M059J (cell line): Measurements from ENCODE around the gene FAM151B. TPM values are rescaled to one million over a fixed set of nuclear protein-coding genes. Genes with fewer than 3 reads are reported as not detected.
"Not testable (repeated sequence)": the region's sequence is repeated elsewhere in the genome, so short reads cannot be mapped to it uniquely, and the experiment has no call there.

Experiments
- DNase-seq: peaks from one replicate; pipeline ENCODE4 v3.0.0-alpha.2; 2012; ENCODE audit warnings: low read depth
- total RNA-seq: library from RNA; depleted of rRNA; stranded (reverse); fragments of >200 nt; shearing (Covaris generic); gene quantifications from 2 replicates; pipeline ENCODE4 v1.2.3, GENCODE V29; 2014

The FAM151B gene
- total RNA-seq, 1 experiment from 2014 or later: 1.6 TPM

GRCh38 chr5:80503641-80504040 is 15.7 kb downstream of the FAM151B start:
- DNase-seq: no peak

- no peak for DNase-seq
These were observed 16.9 kb downstream of the FAM151B start for GRCh38 chr5:80504833-80505232.

DNA sequence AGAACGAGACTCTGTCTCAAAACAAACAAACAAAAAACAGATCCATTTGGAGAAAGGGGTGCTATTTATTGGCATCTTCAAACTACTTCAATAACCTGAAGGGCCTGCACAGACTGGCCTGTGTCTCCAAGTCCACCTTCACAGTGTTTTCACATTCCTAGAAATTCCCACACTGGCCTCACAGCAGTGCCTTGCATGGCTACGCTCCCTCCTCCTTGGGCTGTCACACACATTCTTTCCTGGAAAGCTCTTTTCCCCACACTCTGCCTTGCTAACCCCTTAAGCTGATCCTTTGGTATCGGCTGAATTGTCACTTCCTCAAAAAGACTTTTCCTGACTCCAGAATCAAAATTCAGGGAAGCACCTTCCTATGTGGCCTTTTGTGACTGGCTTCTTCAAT is 19.8 kb downstream of the FAM151B start:
- DNase-seq: no peak

GRCh38 chr5:80508844-80509243 is 20.9 kb downstream of the FAM151B start:
- DNase-seq: no peak

DNA sequence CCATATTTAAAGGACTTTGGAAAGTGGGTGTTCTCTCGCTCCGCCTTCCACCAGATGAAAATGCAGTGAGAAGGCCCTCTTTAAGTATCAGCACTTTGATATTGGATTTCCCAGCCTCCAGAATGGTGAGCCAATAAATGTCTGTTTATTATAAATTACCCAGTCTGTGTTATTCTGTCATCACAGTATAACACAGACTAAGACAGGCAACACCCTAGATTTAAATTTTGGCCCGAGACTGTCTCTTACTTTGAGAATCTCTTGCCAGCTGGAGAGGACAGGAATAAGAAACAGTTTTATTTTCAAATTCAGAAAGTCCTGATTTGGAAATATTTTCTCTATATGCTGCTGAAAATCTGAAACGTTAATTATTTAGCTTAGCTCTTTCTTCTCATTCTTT is 21.5 kb downstream of the FAM151B start:
- DNase-seq: no peak

DNA sequence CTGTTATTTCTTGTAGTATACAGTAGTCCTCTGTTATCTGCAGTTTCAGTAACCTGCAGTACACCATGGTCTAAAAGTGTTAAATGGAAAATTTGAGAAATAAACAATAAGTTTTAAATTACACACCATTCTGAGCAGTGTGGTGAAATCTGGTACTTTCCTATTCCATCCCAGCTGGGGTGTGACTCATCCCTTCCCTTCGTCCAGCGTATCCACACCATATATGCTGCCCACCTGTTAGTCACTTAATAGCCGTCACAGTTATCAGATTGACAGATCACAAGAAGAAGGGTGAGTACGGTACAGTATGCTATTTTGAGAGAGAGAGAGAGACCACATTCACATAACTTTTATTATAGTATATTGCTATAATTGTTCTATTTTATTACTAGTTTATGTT is 28.9 kb downstream of the FAM151B start:
- DNase-seq: peak; percentile 89

- no peak for DNase-seq
These were observed 52.8 kb downstream of the FAM151B start for GRCh38 chr5:80540691-80541090.

- DNase-seq: peak; percentile 3
These were observed 53.5 kb downstream of the FAM151B start for GRCh38 chr5:80541392-80541791.

- DNase-seq: no peak
These were observed 66.7 kb downstream of the FAM151B start for GRCh38 chr5:80554646-80555045.

DNA sequence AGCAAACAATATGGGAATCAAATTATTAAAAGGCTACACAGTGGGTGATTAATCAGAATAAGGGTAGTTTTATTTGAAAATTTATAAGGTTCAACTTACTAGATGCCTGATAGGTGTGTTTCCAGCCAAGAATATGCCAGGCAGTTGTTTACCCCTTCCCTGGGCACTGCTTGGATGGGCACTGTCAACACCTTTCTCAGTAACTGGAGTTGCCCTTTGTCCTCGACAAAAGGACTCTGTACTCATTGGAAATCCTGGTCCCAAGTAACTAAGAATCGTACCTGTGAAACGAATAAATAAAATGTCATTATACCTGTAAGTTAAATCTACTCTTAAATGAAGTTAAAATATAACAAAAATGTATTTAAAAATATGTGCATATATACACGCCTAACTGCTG is 67.2 kb downstream of the FAM151B start:
- no peak for DNase-seq

- no peak for DNase-seq
These were observed 71.3 kb downstream of the FAM151B start for GRCh38 chr5:80559244-80559643.

GRCh38 chr5:80565330-80565729 is 77.4 kb downstream of the FAM151B start:
- DNase-seq: peak; percentile 25

DNA sequence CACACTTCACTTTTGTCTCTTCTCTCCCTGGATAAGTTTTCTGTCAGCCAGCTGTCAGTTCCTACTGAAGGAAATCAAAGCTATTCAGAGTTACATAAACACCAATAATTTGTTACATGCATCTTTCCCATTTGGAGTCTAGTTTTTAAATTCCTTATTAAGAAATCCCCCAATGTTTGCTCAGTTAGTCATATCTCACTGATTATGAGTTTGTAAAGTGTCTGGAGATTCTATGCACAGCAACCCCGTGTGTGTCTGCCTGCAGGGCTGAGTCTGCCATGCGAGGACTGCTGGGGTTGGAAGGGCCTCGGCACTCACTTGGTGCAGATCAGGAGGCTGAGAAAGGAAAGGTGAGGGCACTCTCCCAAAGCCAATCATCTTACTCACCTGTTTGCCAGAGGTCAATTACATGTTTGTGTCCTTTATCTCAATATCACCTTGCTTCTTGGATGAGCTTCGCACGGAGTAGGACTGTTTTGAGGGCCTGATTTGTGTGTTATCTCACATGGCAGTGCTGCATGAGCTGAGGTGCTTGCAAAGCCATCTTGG is 78.9 kb downstream of the FAM151B start:
- no peak for DNase-seq

DNA sequence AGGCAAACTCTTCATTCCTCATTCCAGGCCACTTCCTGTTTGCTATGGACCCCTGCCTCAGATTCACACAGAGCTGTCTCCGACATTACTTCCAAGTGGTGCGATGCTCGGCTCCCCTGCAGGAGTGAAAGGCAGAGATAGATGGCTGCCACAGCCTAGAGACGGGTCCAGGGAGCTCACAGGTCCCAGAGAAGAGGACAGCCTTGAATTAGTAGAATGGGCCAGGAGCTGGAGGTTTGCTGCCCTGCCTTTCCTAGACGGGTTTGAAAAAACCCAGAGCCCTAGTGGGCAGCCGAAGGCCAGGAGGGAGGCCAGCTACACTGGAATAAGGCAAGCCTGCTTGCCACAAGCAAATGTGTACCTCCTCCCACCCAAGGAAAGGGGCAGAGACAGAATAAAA is 80.4 kb downstream of the FAM151B start:
- no peak for DNase-seq

GRCh38 chr5:80569086-80569960 is 81.4 kb downstream of the FAM151B start:
- DNase-seq: no peak

DNA sequence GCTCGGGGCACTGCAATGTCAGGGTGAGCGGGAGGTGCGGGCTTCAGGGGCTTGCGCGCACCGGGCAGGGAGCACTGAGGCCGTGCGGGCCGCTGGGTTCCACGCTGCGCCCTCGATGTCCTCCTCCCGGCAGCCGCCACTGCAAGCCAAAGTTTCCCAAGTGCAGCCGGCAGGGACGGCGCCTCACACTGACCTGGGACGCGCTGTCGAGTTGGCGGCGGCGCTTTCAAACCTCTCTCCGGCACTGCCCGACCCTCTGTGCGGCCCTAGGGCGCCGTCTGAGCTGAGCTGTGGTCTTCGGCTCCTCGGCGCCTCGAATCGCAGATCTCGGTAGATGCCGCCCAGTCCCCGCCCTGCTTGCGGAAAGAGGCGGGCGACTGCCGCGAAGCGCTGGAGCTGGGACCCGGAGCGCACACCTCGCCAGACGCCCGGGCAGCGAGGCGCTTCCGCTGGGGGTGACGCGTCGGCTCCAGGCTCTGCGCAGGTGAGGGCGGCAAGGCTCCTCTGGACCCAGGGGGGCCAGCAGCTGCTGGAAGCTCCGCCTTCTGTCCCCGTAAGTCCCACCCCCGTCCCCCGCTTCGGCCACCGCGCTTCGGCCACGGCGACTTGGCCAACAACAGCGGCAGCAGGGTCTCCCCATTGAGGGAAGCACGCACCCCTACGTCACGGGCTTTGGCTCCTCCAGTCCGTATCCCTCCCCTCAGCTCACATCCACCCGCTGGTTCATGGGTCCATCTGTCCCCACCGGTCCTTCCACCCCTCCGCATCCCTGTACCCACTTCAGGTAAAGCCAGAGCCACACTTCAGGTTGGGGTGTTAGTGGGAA is 82.3 kb downstream of the FAM151B start, which contains the start of gene ANKRD34B:
TSS of gene ANKRD34B (minus strand) at position 320 of the 826 bp plus-strand sequence. CDS start 10,261 bp downstream, outside the sequence.
- DNase-seq: peak; percentile 14

DNA sequence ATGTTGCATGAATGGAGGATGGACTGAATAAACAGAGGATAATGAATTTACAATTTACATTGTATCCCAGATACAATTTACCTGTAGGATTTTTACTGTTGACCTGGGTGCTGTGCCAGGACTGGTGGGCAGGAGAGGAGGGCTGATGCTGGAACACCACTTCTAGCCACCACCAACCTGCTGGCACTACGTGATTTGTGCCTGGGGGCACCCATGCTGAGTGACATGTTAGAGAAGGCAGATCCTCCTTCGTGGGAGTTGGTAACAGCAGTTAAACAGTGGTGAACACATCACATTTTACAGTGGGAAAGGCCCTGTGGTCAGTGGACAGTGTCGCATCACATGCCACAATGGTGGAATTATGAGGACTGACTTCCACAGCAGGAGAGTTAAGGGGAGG is 85.2 kb downstream of the FAM151B start:
- no peak for DNase-seq

DNA sequence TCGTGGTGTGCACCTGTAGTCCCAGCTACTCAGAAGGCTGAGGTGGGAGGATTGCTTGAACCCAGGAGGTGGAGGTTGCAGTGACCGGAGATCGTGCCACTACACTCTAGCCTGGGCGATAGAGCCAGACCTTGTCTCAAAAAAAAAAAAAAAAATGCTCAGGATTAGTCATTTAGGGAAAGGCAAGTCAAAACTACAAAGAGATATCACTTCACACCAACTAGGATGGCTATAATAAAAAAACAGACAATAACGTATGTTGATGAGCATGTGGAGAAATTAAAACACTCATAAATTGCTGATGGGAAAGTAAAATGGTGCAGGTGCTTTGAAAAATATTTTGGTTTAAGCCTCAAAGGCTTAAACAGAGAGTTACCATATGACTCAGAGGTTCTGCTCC is 88.5 kb downstream of the FAM151B start:
- DNase-seq: no peak

- DNase-seq: no peak
These were observed 89.8 kb downstream of the FAM151B start for GRCh38 chr5:80577707-80578106.

- DNase-seq: no peak
These were observed 91.2 kb downstream of the FAM151B start for GRCh38 chr5:80579050-80579449.

GRCh38 chr5:80580291-80580690 is 92.4 kb downstream of the FAM151B start:
- DNase-seq: not testable (repeated sequence)

DNA sequence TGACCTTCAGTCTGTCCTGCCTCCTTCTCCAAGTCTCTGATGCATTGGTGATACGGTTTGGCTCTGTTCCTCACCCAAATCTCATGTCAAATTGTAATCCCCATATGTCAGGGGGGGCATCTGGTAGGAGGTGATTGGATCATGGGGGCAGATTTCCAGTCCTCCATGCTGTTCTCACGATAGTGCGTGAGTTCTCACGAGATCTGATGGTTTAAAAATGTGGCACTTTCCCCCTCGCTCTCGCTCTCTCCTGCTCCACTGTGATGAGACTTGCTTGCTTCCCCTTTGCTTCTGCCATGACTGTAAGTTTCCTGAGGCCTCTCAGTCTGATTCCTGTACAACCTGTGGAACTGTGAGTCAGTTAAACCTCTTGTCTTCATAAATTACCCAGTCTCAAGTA is 96.9 kb downstream of the FAM151B start:
- no peak for DNase-seq
